Mesothelial cell of epicardium (in vitro differentiated cells): ENCODE measurements around the gene SLC22A5. TPM values are rescaled to one million over a fixed set of nuclear protein-coding genes. Genes with fewer than 3 reads are reported as not detected.

Source experiments
- DNase-seq, 2 experiments: peaks; one replicate each; pipeline ENCODE4 v3.0.0; 2021; ENCODE audit warnings: low spot score in 2 of 2; ENCODE audit not compliant: unreplicated experiment in 2 of 2
- H3K27ac Mint-ChIP-seq: 2 replicates; pipeline ENCODE4 v1.8.0; 2021; ENCODE audit warnings: mixed read lengths
- H3K27me3 Mint-ChIP-seq: 2 replicates; pipeline ENCODE4 v1.8.0; 2021; ENCODE audit warnings: low read depth, mixed read lengths
- H3K36me3 Mint-ChIP-seq: 2 replicates; pipeline ENCODE4 v1.8.0; 2021; ENCODE audit warnings: mixed read lengths
- H3K4me1 Mint-ChIP-seq: 2 replicates; pipeline ENCODE4 v1.8.0; 2021; ENCODE audit warnings: mixed read lengths
- H3K4me3 Mint-ChIP-seq: 2 replicates; pipeline ENCODE4 v1.8.0; 2021; ENCODE audit warnings: mild to moderate bottlenecking, moderate library complexity, mixed read lengths
- H3K9me3 Mint-ChIP-seq: 2 replicates; pipeline ENCODE4 v1.8.0; 2021; ENCODE audit warnings: mixed read lengths
- CTCF ChIP-seq: fragments of 200-600 bp; sonication (generic); IDR thresholded peaks from one replicate; pipeline ENCODE4 v1.5.0; 2021; ENCODE audit warnings: antibody characterized with exemption; ENCODE audit not compliant: unreplicated experiment
- total RNA-seq: library from RNA; stranded (reverse); gene quantifications from 3 replicates; pipeline ENCODE4 v1.2.1, GENCODE V29; 2021

Gene SLC22A5
- total RNA-seq, 1 donor from 2014 or later = 31.1 TPM

- no peak for TF ChIP-seq CTCF
- H3K27me3 Mint-ChIP-seq = no peaks in the 10 kb centered on the region
- DNase-seq = no peak
- H3K4me3 Mint-ChIP-seq = no peak overlapping the region
- H3K36me3 Mint-ChIP-seq = peaks cover 8% of the 10 kb centered on the region
- H3K9me3 Mint-ChIP-seq = no peaks in the 10 kb centered on the region
- peaks cover 49% of the 10 kb centered on the region for H3K4me1 Mint-ChIP-seq
- H3K27ac Mint-ChIP-seq = peak overlapping the region; percentile 94
These were observed 15.1 kb downstream of the SLC22A5 start for GRCh38 chr5:132384506-132385050.

- Mint-ChIP-seq H3K27me3 (no peaks in the 10 kb centered on the region), H3K27ac (peak overlapping the region; percentile 94)
These were observed 16.0 kb downstream of the SLC22A5 start for GRCh38 chr5:132385326-132386105.

GRCh38 chr5:132386644-132387286 lies 17.3 kb downstream of the SLC22A5 start:
- Mint-ChIP-seq H3K36me3 (peaks cover 6% of the 10 kb centered on the region), H3K27ac (peak overlapping the region; percentile 98), H3K27me3 (no peaks in the 10 kb centered on the region), H3K9me3 (no peaks in the 10 kb centered on the region), H3K4me1 (peaks cover 67% of the 10 kb centered on the region), H3K4me3 (no peak overlapping the region)
- peak; percentile 50 to 74 for DNase-seq
- peak; percentile 64 for TF ChIP-seq CTCF

More at GRCh38 chr5:132385326-132386105, 16.0 kb downstream of the SLC22A5 start:
- H3K36me3 Mint-ChIP-seq = peaks cover 7% of the 10 kb centered on the region
- H3K9me3 Mint-ChIP-seq = no peaks in the 10 kb centered on the region
- TF ChIP-seq CTCF = peak; percentile 23
- H3K4me3 Mint-ChIP-seq = no peak overlapping the region
- H3K4me1 Mint-ChIP-seq = peaks cover 58% of the 10 kb centered on the region
- no peak for DNase-seq

- Mint-ChIP-seq H3K4me1 (peaks cover 70% of the 10 kb centered on the region), H3K27me3 (no peaks in the 10 kb centered on the region), H3K4me3 (peak overlapping the region; percentile 40)
These were observed 18.2 kb downstream of the SLC22A5 start for GRCh38 chr5:132387640-132388117.

More at GRCh38 chr5:132387640-132388117, 18.2 kb downstream of the SLC22A5 start:
- Mint-ChIP-seq H3K36me3 (peaks cover 3% of the 10 kb centered on the region), H3K9me3 (no peaks in the 10 kb centered on the region), H3K27ac (peak overlapping the region; percentile 98)
- DNase-seq = peak in 1 of 2 experiments; percentile 57
- no peak for TF ChIP-seq CTCF
